Measurements from ENCODE around the gene DNAH9. TPM values are rescaled to one million over a fixed set of nuclear protein-coding genes. Genes with fewer than 3 reads are reported as not detected.

Gene DNAH9
- total and polyA plus RNA-seq, 2 of the 8 experiments (the other 6 are each of a cell fraction or from before 2014, with no cell fraction given): 0.21 to 0.86 TPM

GRCh38 chr17:11855306-11855705 lies 257.0 kb downstream of the DNAH9 start (continued):
- TF ChIP-seq RBBP5 (IDR thresholded peaks at IDR 0.05; ENCODE audit: borderline replicate concordance, low read depth, low read length): no peak
- TF ChIP-seq KDM4A (IDR thresholded peaks at IDR 0.05; ENCODE audit: low read depth, low read length, severe bottlenecking): no peak
- no peak for TF ChIP-seq YY1 (IDR thresholded peaks at IDR 0.05; ENCODE audit: low read depth, low read length)
- TF ChIP-seq TCF12 (IDR thresholded peaks at IDR 0.05; ENCODE audit: low read depth, low read length): no peak
- no peak for TF ChIP-seq POU5F1 (IDR thresholded peaks at IDR 0.05; ENCODE audit: low read depth, low read length)

All from H1 (cell line).